NAMALWA (cell line): ENCODE measurements around the gene CNBD2.
A peak's percentile ranks its signal among the peaks of the same experiment; 100 is the strongest.
"Not testable (repeated sequence)": the region's sequence is repeated elsewhere in the genome, so short reads cannot be mapped to it uniquely, and the experiment has no call there.

Source experiments
- DNase-seq: peaks from one replicate; pipeline ENCODE4 v3.0.0-alpha.2; 2015; ENCODE audit warnings: low spot score

CNBD2 gene

DNA sequence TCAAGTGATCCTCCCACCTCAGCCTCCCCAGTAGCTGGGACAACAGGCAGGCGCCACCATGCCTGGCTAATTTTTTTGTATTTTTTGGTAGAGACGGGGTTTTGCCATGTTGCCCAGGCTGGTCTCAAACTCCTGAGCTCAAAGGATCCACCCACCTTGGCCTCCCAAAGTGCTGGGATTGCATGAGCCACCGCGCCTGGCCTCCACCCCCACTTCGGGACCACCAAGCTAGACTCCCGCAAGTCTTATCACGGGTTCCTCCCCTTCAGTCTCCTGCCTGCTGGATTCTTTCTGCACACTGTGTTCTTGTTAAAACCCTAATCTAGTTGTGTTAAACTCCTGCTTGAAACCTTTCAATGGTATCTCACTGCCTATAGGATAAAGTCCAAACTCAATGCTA lies 57.7 kb downstream of the CNBD2 start:
- DNase-seq = not testable (repeated sequence)

DNA sequence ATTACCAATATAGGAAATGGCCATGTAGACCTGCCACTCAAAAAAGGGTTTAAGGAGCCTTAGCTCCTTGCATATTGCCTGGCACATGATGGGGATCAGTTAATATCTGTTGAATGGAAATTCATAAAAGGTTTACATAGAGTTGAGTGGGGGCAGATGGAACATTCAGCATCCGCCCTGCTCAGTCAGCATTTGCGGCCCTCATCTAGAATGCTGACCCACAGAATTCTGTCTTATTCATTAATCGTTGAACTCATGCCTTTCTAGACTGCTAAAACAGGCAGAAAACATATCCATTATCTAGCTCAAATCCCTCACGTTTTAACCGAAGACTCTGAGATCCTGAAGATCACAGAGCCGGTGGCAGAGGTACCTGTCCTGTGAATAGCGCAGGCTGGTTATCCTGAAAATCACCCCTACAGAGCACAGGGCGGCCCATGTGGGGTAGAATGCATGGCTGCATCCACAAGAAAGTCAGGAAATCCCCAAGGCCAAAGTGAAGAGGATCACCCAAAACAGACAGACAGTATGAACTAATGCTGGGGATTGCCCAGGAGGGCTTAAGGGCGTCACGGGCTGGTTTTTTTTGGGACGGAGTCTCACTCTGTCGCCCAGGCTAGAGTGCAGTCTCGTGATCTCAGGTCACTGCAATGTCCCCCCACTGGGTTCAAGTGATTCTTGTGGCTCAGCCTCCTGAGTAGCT lies 59.9 kb downstream of the CNBD2 start:
- DNase-seq = no peak

DNA sequence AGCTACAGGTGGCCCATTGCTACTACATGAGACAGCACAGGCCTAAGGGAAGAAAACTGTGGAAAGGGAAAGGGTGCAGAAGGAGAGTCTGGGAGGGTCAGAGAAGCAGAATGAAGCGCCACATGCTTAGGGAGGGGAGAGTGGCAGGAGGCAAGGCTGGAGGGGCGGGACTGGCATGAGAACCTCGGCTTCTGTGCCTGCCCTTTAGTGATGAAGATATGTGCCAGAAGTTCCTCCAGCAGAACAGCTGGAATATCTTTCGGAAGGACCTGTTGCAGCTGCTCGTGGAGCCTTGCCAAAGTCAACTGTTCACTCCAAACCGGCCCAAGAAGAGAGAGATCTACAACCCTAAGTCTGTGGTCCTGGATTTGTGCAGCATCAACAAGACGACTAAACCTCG lies 61.8 kb downstream of the CNBD2 start:
- DNase-seq = no peak

DNA sequence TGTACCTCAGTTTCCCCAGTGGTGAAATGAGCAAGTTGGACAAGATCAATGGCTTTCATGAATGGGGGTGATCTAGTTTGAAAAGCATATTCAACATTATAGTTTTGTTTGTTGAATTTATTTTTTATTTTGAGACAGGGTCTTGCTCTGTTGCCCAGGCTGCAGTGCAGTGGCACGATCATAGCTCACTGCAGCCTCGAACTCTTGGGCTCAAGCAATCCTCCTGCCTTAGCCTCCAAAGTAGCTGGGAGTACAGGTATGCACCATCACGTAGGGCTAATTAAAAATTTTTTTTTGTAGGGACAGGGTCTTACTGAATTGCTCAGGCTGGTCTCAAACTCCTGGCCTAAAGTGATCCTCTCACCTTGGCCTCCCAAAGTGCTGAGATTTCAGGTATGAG lies 63.4 kb downstream of the CNBD2 start:
- DNase-seq = no peak

DNA sequence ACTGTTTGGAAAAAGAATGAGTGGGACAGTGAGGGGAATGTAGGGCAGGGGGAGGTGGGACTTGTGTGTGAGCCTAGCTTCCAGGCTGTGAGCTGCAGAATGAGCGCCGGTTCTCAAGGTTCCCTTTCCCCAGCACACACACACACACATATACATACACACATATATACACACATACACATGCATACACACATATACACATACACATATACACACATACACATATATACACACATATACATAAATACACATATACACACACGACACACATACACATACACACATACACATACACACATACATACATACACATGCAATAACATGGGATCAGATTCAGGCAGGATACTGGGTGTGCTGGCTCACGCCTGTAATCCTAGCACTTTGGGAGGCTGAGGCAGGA lies 66.5 kb downstream of the CNBD2 start:
- no peak for DNase-seq

DNA sequence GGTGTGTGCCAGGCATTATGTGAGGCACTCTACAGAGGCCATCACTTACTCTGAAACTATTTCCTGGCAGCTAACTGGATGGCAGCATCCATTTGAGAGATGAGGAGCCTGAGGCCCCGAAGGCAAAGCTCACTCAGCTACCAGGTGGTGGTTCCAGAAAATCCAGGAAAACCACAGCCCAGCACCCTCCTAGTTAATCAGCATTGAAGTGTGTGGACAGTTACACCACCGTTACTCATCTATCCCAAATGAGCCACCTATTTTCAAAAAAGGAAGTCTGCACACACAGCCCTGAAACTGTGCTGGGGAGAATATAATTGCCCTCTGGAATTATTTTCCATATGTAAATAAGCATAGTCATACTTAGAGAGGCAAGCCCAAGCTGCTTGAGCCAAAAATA lies 67.4 kb downstream of the CNBD2 start:
- no peak for DNase-seq

DNA sequence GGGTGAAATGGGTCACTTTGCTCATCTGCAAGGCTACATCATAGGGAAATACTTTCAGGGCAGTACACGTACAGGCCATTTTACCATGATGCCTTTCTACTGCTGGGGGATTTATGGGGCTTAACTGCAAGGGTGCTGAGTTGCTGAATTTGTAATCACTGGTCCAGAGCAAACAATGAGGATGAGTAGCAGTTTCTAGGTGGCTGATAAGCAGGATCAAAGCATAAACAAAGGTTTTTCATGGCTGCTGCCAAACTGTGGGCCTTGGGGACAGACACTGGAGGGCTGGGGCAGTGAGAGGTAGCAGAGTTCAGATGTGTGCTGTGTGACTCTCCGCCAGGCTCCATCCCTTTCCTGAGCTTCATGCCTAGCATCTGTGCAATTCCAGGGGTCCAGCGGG lies 68.3 kb downstream of the CNBD2 start:
- no peak for DNase-seq

DNA sequence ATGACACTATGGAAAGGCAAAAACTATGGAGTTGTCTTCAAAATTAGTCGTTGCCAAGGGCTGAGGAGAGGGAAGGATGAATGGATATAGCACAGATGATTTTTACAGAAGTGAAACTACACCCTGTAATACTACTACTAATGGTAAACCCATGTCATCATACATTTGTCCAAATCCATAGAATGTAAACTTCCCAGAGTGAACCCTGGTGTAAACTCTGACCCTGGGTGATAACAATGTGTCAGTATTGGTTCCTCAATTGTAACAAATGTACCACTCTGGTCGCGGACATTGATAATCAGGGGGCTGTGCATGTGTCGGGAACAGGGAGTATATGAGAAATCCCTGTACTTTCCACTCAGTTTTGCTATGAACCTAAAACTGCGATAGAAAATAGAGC lies 72.2 kb downstream of the CNBD2 start:
- peak; percentile 17 for DNase-seq

DNA sequence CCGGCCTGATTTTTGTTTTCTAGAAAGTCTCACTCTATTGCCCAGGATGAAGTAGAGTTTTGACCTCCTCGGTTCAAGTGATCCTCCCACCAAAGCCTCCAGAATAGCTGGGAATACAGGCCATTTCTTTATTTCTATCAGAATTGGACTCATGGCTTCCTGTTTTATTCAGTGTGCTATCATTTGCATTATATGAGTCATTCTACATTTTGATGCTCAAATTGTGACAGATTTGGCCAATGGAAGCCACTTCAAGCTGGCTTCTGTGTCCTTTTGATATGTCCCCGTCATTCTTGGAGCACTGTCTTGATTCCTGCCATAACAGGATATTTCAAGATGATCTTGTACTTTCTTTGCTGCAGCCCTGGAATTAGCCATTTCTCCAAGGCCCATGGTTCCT lies 75.1 kb downstream of the CNBD2 start:
- DNase-seq = no peak

DNA sequence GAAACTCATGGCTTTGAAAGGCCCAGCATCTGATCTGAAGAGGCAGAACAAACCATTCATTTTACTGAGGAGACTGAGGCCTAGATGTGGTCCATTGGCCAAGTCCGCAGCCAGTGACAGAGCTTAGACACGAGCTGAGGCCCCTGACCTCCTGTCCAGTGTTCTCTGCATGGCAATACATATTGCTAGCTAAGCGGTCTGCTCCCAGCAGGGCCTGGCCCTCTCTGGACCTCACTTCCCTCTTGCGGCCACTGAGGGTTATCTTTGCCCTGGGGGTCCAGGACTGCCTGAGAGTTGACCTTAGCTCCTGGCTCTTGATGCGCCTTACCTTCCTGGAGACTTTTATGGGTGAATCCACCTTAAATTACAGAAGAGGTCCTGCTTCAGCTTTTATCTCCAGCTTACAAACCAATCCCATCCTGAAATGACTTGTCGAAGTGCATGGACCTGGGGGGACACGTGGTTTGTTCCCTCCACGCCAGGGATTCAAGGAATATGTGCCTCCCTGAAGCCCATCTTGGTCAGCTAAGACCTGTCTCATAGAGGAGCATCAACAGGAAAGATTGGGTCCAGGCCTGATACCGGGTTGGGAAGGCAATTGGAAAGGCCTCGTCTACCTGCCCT lies 75.6 kb downstream of the CNBD2 start:
- DNase-seq = no peak

DNA sequence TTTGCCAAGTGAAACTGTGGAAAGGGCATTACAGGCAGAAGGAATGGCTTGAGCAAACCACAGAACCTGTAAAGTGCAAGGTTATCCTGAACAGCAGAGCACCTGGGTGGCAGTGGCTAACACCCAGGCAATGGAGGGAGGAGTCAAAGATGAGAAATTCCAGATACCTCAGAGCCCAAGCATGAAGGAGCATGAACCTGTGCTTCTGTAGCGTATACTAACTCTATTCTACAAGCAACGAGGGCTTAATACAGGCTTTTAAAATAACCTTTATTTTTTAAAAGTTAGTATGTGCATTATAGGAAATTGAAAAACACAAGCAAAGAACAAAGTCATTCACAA lies 77.0 kb downstream of the CNBD2 start:
- DNase-seq = no peak

DNA sequence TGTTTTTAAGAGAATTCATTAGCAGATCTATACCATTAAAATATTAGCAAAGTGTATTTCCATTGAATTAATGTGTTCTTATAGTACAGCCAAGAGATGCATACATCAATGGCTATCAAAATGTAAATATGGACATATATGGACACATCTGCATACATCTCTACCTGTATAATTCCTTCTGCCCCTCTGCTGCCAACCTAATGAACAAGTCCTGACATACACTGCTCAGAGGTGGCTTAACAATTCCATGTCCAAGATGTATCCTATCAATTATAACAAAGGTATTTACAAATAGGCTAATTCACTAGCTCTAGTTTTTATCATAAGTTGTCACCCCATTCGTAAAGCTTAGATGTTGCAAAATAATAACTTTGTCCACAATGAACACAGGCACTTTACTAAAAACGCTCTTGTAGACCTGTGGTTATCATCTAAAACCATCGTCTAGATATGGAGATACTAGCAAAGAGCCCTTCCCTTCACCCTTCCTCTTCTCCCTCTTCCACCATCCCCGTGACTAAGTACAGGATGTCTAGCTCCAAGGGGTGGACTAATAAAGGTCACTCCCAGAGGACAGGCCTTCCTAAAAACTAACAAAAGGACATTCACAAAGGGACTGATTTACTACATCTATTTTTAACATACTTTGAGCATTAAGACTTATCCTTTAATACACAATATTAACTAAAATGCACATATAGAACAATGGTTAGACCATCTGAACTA lies 77.8 kb downstream of the CNBD2 start:
- not testable (repeated sequence) for DNase-seq

DNA sequence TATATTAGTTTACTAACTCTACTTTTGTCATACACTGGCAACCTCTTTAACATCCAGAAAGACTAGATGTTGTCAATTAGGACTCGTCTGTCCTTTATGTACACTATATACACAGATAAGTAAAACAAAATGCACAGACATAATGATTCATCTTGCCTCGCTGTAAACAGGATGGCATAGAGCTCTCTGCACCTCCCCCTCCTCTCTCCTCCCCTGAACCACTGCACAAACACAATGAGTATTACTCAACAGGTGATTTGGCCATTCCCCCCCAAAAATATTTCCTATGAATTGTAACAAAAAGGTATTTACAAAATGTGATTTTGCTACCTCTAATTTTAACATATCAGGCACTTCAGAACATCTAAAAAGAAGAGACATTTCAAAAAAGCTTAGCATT lies 81.0 kb downstream of the CNBD2 start:
- DNase-seq = not testable (repeated sequence)

DNA sequence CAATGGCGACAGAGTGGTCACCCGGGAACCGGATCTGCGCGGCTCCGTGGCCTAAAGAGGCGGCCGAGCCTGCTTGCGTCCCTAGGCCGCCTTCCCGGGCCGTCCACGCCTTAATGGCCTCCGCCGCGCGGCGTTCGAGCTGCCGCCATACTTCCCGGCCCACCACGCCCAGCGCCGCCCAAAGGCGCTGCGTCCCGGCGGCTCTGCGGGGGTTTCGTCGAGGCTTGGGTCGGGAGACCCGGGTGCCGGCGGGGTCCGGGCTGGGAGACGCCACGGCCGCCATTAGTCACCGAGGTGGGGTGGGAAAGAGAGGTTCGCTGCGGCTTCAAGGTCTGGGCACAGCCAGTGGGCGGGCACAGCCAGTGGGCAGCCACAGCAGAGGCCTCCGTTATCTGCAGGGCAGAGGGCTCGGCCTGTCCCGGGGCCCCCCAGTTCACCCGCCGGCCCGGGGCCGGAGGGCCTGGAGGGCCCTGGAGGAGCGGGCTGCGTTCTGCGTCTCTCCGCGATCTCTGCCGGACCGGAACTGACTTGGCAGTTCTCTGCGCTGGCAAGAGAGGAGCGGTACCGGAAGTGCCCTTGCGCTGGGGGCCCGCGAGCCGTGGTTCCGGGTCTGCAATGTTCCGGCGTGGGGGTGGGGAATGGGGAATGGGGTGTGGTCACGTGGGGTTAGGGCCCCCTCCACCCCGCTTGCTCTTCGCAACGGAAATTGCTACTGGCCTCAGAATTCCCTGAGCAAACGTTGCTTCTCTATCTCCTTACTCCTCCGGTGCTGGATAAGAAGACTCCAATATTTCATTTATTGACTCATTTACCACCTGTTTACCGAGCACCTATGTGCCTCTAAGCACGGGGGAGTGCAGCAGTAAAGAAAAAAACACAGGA lies 82.3 kb downstream of the CNBD2 start:
- DNase-seq = peak; percentile 88

DNA sequence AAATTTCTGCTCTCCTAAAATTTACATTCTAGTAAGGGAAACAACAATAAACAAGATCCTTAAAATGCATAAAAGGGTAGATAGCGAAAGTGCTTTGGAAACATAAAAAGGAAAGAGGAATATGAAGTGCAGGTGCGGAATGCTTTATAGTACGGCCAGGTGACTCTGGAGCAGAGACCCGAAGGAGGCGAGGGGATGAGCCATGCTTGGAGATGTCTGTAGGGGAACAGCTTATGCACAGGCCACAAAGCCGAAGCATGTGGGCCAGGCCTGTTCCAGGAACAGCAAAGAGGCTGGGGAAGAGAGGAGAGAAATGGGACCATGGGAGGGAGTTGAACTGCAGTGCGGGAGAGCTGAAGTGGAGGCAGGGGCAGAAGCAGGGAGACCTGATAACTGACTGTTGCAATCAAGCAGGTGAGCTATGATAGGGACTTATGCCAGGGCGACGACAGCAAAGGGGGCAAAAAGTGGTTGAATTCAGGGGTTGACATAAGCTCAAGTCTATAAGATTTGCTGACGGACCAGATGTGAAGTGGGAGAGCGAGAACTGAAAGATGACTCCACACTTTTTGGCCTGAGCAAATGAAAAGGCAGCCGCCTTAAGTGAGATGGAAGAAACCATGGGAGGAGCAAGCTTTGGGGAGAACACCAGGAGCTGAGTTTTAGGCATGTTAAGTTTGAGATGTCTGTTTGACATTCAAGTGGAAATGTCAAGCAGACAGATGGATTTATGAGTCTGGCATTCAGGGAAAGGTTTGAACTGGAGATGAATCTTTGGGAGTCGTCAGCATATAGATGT lies 83.1 kb downstream of the CNBD2 start:
- DNase-seq = no peak

DNA sequence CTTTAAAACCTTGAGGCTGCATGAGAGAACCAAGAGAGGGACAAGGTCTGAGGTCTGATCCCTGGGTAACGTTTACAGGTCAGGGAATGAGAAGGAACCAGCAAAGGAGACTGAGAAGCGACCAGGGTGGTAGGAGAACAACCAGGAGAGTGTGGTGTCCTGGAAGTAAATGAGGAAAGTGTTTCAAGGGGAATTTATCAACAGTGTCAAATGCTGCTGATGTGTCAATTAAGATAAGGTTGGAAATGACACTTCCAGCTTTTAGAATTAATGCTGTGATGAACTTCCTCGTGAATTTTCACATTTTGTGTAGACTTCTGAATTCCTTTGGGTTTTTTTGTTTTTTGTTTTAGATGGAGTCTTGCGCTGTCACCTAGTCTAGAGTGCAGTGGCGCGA lies 83.7 kb downstream of the CNBD2 start:
- DNase-seq = no peak

DNA sequence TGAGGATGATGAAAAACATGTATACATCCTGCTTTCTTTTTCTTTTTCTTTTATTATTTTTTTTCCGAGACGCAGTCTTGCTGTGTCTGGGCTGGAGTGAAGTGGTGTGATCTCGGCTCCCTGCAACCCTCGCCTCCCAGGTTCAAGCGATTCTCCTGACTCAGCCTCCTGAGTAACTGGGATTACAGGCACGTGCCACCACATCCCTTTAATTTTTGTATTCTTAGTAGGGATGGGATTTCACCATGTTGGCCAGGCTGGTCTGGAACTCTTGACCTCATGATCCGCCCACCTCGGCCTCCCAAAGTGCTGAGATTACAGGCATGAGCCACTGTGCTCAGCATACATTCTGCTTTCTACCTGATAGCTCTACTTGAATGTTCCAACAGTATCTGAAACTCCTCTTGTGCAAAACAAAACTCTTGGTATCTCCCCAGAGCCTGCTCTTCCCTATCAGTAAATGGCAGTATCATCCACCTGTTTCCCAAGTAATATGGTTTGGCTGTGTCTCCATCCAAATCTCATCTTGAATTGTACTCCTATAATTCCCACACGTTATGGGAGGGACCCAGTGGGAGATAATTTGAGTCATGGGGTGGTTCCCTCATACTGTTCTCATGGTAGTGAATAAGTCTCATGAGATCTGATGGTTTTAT lies 85.6 kb downstream of the CNBD2 start:
- DNase-seq = not testable (repeated sequence)

DNA sequence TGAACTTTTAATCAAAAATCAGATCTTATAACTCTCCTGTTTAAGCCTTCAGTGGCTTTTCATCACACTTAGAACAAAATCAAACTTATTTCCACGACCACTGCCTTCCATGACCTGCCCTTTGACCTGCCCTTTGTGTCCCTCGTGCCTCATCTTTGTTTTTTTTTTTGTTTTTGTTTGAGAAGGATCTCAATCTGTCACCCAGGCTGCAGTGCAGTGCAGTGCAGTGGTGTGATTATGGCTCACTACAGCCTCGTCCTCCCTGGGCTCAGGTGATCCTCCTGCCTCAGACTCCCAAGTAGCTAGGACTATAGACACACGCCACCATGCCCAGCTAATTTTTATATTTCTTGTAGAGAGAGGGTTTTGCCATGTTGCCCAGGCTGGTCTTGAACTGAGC lies 86.8 kb downstream of the CNBD2 start:
- no peak for DNase-seq

DNA sequence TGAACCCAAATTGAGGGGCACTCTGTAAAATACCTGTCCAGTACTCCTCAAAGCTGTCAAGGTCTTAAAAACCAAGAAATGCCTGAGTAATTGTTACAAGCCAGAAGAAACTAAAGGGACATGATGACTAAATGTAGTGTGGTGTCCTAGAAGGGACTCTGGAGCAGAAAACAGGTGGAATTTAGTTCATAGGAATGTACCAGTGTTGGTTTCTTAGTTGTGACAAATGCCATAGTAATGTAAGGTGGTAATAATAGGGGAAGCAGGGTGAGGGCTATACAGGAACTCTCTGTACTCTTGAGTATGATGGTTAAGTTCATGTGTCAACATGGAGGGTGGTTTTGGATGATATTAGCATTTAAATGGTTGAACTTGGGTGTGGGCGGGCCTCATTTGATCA lies 92.3 kb downstream of the CNBD2 start:
- DNase-seq = no peak

DNA sequence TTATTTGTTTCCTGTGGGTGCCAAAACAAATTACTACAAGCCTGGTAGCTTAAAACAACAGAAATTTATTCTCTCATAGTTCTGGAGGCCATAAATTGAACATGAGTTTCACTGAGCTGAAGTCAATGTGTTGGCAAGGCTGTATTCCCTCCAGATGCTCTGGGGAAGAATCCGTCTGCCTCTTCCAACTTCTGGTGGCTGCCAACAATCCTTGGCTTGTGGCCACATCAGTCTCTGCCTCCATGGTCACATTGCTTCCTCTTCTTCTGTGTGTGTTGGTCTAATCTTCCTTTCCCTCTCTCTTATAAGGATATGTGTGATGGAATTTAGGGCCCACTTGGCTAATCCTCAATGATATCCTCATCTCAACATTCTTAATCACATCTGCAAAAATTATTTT lies 93.4 kb downstream of the CNBD2 start:
- DNase-seq = no peak

DNA sequence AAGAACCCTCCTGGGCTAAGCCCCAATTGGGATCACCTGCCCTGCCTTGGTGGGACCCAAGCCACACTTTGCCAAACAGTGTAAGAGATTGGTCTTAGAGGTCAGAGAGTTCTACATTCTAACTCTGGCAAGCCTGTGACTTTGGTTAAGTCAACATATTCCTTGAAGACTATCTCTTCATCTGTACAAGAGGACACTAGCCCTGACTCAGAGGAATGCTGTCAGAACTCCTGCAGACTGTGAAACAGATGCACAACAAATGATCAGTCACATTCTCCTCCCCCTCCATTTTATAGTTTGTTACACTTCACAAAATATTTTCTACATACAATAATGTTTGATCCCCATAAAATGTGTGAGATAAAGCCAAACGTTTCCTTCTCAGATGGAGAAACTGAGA lies 94.4 kb downstream of the CNBD2 start:
- no peak for DNase-seq
